ENCODE data around the gene EML2.

EML2 gene

GRCh38 chr19:45585158-45585577 lies 54.0 kb downstream of the EML2 start:
- H3K27ac ChIP-seq: peak overlapping the region; percentile 91 to 100
- TF ChIP-seq CTCF (IDR thresholded peaks at IDR 0.05): no peak
- H3K4me3 ChIP-seq: peak overlapping the region; percentile 96
- DNase-seq (ENCODE audit: low spot score): no peak

GRCh38 chr19:45584332-45585157 lies 54.7 kb downstream of the EML2 start, which contains the start of gene OPA3:
TSS of gene OPA3 (minus strand) at chr19:45584802. CDS start at chr19:45584764, 38 bp downstream.
- TF ChIP-seq CTCF (IDR thresholded peaks at IDR 0.05): no peak
- DNase-seq (ENCODE audit: low spot score): peak; percentile 99
- Histone ChIP-seq H3K4me3 (peak within 1 kb of the TSS; percentile 96), H3K27ac (peak within 1 kb of the TSS; percentile 91 to 100)

GRCh38 chr19:45581576-45581975 lies 57.6 kb downstream of the EML2 start:
- H3K27ac ChIP-seq: no peak overlapping the region

GRCh38 chr19:45578861-45579260 lies 60.3 kb downstream of the EML2 start:
- TF ChIP-seq CTCF (IDR thresholded peaks at IDR 0.05): no peak
- Histone ChIP-seq H3K4me3 (no peak overlapping the region), H3K27ac (no peak overlapping the region)

More at GRCh38 chr19:45581576-45581975, 57.6 kb downstream of the EML2 start:
- no peak overlapping the region for H3K4me3 ChIP-seq
- no peak for DNase-seq (ENCODE audit: low spot score)
- TF ChIP-seq CTCF (IDR thresholded peaks at IDR 0.05): no peak

GRCh38 chr19:45577111-45577905 lies 61.9 kb downstream of the EML2 start:
- TF ChIP-seq CTCF (IDR thresholded peaks at IDR 0.05): no peak
- H3K27ac ChIP-seq: no peak overlapping the region
- no peak overlapping the region for H3K4me3 ChIP-seq
- no peak for DNase-seq (ENCODE audit: low spot score)

More at GRCh38 chr19:45578861-45579260, 60.3 kb downstream of the EML2 start:
- DNase-seq (ENCODE audit: low spot score): no peak

- DNase-seq (ENCODE audit: low spot score): no peak
- H3K27ac ChIP-seq: no peak overlapping the region
- TF ChIP-seq CTCF (IDR thresholded peaks at IDR 0.05): no peak
- H3K4me3 ChIP-seq: no peak overlapping the region
Measured at GRCh38 chr19:45576682-45577081, 62.5 kb downstream of the EML2 start.
